HL-60 (cell line): ENCODE data around the gene NDUFS7.

Experiments used
- POLR2AphosphoS5 ChIP-seq: IDR thresholded peaks from 2 replicates; pipeline ENCODE4 v1.6.1; 2012; ENCODE audit warnings: low read depth
- TF ChIP-seq, protein P1 (sequence below): IDR thresholded peaks from one replicate; pipeline ENCODE4 v1.5.1; 2011; ENCODE audit warnings: low read length, control low read depth, inconsistent platforms; ENCODE audit not compliant: insufficient read depth

DNA sequence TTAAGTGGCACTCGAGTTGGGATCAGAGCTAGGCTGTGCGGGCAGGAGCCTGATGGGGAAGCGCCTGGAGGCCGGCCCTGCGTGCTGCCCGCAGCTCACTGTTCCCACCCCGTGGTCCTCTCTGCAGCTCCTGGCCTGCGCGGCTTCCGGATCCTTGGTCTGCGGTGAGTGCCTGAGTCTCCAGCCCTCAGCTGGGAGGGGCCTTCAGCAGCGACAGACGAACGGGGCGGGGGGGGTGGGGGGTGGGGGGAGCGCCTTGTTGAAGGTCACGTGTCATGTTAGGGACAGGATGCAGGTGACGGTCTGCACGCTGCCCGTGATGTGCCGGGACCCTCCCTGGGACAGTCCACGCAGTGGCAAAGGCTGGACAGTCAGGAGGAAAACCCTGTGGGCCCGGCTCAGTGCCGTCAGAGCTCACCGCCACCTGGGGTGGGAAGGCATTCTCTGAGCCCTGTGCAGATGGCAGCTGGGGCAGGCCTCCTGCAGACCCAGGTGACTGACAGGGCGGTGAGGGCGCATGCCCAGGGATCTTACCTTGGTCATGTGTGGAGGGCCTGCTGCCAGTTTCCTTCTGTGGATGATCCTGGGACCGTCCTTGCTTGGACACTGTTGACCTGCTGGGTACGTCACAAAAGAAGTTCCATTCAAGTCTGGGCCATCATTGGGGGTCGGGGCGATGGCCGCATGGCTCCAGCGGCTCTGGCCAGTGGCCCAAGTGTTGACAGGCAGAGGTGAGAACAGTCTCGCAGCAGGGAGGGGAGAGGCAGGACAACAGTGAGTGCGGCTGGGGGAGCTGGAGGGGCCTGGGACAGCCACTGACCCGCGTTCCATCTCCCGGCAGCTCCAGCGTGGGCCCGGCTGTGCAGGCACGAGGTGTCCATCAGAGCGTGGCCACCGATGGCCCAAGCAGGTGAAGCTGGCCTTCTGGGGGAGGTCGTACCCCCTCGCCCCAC lies 4.3 kb downstream of the NDUFS7 start:
- TF ChIP-seq, protein P1, sequence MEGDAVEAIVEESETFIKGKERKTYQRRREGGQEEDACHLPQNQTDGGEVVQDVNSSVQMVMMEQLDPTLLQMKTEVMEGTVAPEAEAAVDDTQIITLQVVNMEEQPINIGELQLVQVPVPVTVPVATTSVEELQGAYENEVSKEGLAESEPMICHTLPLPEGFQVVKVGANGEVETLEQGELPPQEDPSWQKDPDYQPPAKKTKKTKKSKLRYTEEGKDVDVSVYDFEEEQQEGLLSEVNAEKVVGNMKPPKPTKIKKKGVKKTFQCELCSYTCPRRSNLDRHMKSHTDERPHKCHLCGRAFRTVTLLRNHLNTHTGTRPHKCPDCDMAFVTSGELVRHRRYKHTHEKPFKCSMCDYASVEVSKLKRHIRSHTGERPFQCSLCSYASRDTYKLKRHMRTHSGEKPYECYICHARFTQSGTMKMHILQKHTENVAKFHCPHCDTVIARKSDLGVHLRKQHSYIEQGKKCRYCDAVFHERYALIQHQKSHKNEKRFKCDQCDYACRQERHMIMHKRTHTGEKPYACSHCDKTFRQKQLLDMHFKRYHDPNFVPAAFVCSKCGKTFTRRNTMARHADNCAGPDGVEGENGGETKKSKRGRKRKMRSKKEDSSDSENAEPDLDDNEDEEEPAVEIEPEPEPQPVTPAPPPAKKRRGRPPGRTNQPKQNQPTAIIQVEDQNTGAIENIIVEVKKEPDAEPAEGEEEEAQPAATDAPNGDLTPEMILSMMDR, result no peak
- TF ChIP-seq POLR2AphosphoS5, result no peak
